GM23248 (cell line): ENCODE data around the gene SCG5.

Experiments
- EZH2 ChIP-seq: fragments of 200-600 bp; sonication (generic); IDR thresholded peaks from 2 replicates; pipeline ENCODE4 v1.6.1; 2018; ENCODE audit warnings: antibody characterized with exemption, mild to moderate bottlenecking; ENCODE audit not compliant: insufficient read depth, poor library complexity, severe bottlenecking
- EZH2phosphoT487 ChIP-seq: fragments of 200-600 bp; sonication (generic); IDR thresholded peaks from 2 replicates; pipeline ENCODE4 v1.6.1; 2018; ENCODE audit warnings: antibody characterized with exemption, moderate library complexity, mild to moderate bottlenecking, low read depth; ENCODE audit not compliant: insufficient read depth

DNA sequence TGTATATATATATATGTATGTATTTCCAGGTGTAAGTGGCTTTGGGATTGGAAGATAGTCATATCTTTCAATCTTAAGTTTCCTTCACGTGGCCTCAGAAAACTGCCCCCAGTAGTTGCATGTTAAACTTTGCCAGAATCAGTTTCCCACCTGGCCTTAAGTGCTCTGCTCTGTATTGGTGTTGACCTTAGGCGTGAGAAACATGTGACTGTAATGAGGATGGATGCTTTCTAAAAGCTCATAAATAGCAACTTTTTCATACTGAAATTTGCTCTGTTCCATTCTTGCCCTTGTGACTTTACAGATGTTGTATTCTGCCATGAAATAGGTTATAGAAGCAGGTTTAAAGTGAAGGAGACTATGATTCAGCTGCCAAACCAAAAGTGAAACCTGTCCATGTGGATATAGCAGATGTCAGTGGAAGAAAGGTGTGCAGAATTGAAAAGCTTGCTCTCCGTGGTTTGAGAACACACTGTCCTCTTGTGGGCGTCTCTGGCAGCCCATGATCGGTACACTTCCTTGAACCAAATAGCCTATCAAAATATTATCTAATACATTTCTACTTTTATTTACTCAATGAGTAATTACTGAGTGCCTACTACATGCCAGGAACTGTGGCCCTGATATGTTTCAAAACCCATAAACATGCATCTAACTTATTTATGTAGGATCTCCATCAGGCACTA lies 15.8 kb downstream of the SCG5 start:
- TF ChIP-seq EZH2phosphoT487 (no peak), EZH2 (no peak)
